IMR-90 (cell line): Measurements from ENCODE around the gene TBC1D22A. TPM values are rescaled to one million over a fixed set of nuclear protein-coding genes. Genes with fewer than 3 reads are reported as not detected.

Experiments used
- ATAC-seq: fragments of 200-7000 bp; cut with Tn5 transposase; 2 replicates; pipeline ENCODE4 v1.9.1; 2020; ENCODE audit warnings: low read depth, mild to moderate bottlenecking, moderate library complexity
- BruUV-seq: library from RNA; stranded (reverse); fragments of 400-500 nt; replicated peaks from 2 replicates; lab custom pipeline; 2021; lab: Mats Ljungman, UMichigan
- CTCF ChIA-PET: fragments of 300-600 bp; formaldehyde crosslinking; extraction: SDS; loops from one replicate; lab custom pipeline; 2021; ENCODE audit warnings: antibody characterized with exemption; lab: Yijun Ruan, JAX
- POLR2A ChIA-PET: fragments of 300-600 bp; sonication (Branson Sonifier 250); formaldehyde crosslinking; loops from one replicate; lab custom pipeline; 2022; ENCODE audit warnings: antibody characterized with exemption; ENCODE audit not compliant: unreplicated experiment; lab: Charles Lee
- DNase-seq: peaks from one replicate; pipeline ENCODE4 v3.0.0; 2013
- H2AFZ ChIP-seq: replicated peaks from 2 replicates; pipeline ENCODE3; 2013; ENCODE audit warnings: low read length, mild to moderate bottlenecking; ENCODE audit not compliant: poor library complexity
- H2AK5ac ChIP-seq: 2 replicates; pipeline ENCODE4 v1.6.1; 2013; ENCODE audit warnings: low read depth, low read length, inconsistent platforms
- H2AK9ac ChIP-seq: replicated peaks from 2 replicates; pipeline ENCODE3; 2013; ENCODE audit warnings: mild to moderate bottlenecking, low read depth, low read length, moderate library complexity; ENCODE audit not compliant: poor library complexity
- H2BK120ac ChIP-seq: 2 replicates; pipeline ENCODE4 v1.6.1; 2013; ENCODE audit warnings: low read depth, low read length, inconsistent platforms
- H2BK15ac ChIP-seq: 3 replicates; pipeline ENCODE4 v1.6.1; 2013; ENCODE audit warnings: low read depth, low read length, inconsistent platforms
- H2BK20ac ChIP-seq: 2 replicates; pipeline ENCODE4 v1.6.1; 2013; ENCODE audit warnings: low read depth, mild to moderate bottlenecking, inconsistent platforms, low read length, moderate library complexity
- H2BK5ac ChIP-seq: 2 replicates; pipeline ENCODE4 v1.6.1; 2013; ENCODE audit warnings: mild to moderate bottlenecking, low read depth, low read length, inconsistent platforms; ENCODE audit not compliant: poor library complexity, severe bottlenecking
- H3K14ac ChIP-seq: replicated peaks from 2 replicates; pipeline ENCODE4 v1.6.1; 2013; ENCODE audit warnings: low read depth, low read length, inconsistent platforms
- H3K18ac ChIP-seq: 2 replicates; pipeline ENCODE4 v1.6.1; 2013; ENCODE audit warnings: low read depth, low read length, control low read depth
- H3K23ac ChIP-seq: 2 replicates; pipeline ENCODE4 v1.6.1; 2013; ENCODE audit warnings: low read depth, low read length, inconsistent platforms
- H3K27ac ChIP-seq: 2 replicates; pipeline ENCODE4 v1.5.1; 2013; ENCODE audit warnings: mild to moderate bottlenecking, control low read depth, low read length; ENCODE audit not compliant: insufficient read depth
- H3K27me3 ChIP-seq: 2 replicates; pipeline ENCODE4 v1.6.1; 2013; ENCODE audit warnings: low read length; ENCODE audit not compliant: control insufficient read depth, insufficient read depth
- H3K36me3 ChIP-seq: 2 replicates; pipeline ENCODE4 v1.6.1; 2013; ENCODE audit warnings: low read length, mixed read lengths; ENCODE audit not compliant: control insufficient read depth, insufficient read depth
- H3K4ac ChIP-seq: 2 replicates; pipeline ENCODE4 v1.6.1; 2013; ENCODE audit warnings: low read depth, low read length, inconsistent platforms
- H3K4me1 ChIP-seq: 2 replicates; pipeline ENCODE4 v1.6.1; 2013; ENCODE audit warnings: low read length, mixed read lengths; ENCODE audit not compliant: control insufficient read depth, insufficient read depth
- H3K4me2 ChIP-seq: 2 replicates; pipeline ENCODE4 v1.6.1; 2013; ENCODE audit warnings: low read depth, mild to moderate bottlenecking, control low read depth, low read length, moderate library complexity
- H3K4me3 ChIP-seq: 2 replicates; pipeline ENCODE4 v1.5.1; 2013; ENCODE audit warnings: low read depth, mild to moderate bottlenecking, control low read depth, low read length, moderate library complexity; ENCODE audit not compliant: insufficient read depth
- H3K56ac ChIP-seq: 2 replicates; pipeline ENCODE4 v1.6.1; 2013; ENCODE audit warnings: low read length, inconsistent platforms; ENCODE audit not compliant: insufficient read depth; ENCODE audit errors: extremely low read depth
- H3K79me1 ChIP-seq, 2 experiments: 2 replicates each; pipeline ENCODE4 v1.6.1; 2013; ENCODE audit warnings: low read length in 2 of 2, inconsistent platforms in 1 of 2, low read depth in 1 of 2
- H3K9ac ChIP-seq: 2 replicates; pipeline ENCODE4 v1.6.1; 2013; ENCODE audit warnings: low read depth, low read length, control low read depth
- H3K9me1 ChIP-seq: 2 replicates; pipeline ENCODE4 v1.6.1; 2013; ENCODE audit warnings: low read length, inconsistent platforms; ENCODE audit not compliant: insufficient read depth
- H3K9me3 ChIP-seq: 2 replicates; pipeline ENCODE4 v1.6.1; 2013; ENCODE audit warnings: low read length; ENCODE audit not compliant: control insufficient read depth, insufficient read depth
- H4K20me1 ChIP-seq: 2 replicates; pipeline ENCODE4 v1.6.1; 2013; ENCODE audit warnings: low read length, inconsistent platforms; ENCODE audit not compliant: insufficient read depth
- H4K5ac ChIP-seq: 2 replicates; pipeline ENCODE4 v1.6.1; 2013; ENCODE audit warnings: mild to moderate bottlenecking, low read depth, low read length, control low read depth
- H4K8ac ChIP-seq, 2 experiments: 2 replicates each; pipeline ENCODE4 v1.6.1; 2013; ENCODE audit warnings: low read depth in 2 of 2, low read length in 2 of 2, control low read depth in 1 of 2, inconsistent platforms in 1 of 2
- H4K91ac ChIP-seq: 2 replicates; pipeline ENCODE4 v1.6.1; 2013; ENCODE audit warnings: low read depth, low read length, inconsistent platforms; ENCODE audit not compliant: insufficient read depth
- CTCF ChIP-seq: conservative IDR thresholded peaks from 2 replicates; pipeline ENCODE4 v1.5.1; 2012; ENCODE audit warnings: mild to moderate bottlenecking, low read depth, low read length, improper control_type of control experiment
- RAD21 ChIP-seq: IDR thresholded peaks from 2 replicates; pipeline ENCODE4 v1.6.1; 2012; ENCODE audit warnings: low read length, improper control_type of control experiment
- WGBS, 2 experiments: methylation state at CpG; one replicate each; pipeline versions ENCODE4 v1.1.5 to v1.1.7; 2013; ENCODE audit warnings: missing lambda C conversion rate in 2 of 2; ENCODE audit not compliant: insufficient read length in 1 of 2; ENCODE audit errors: extremely low coverage in 2 of 2; 5-methylcytosine and 5-hydroxymethylcytosine counted together
- dilution Hi-C: fragments of 300-500 bp; cut with HindIII; formaldehyde crosslinking; loops from one replicate; pipeline ENCODE4 v1.14.3; 2018; ENCODE audit warnings: low sequenced_read_pairs; ENCODE audit not compliant: unreplicated experiment
- in situ Hi-C: fragments of 300-500 bp; cut with MboI; formaldehyde crosslinking; loops from 3 replicates; pipeline ENCODE4 v1.14.3; 2019; ENCODE audit warnings: low sequenced_read_pairs, inconsistent platforms, mixed read lengths
- intact Hi-C: fragments of 100-400 bp; cut with micrococcal nuclease; formaldehyde crosslinking; loops from 2 replicates; pipeline ENCODE4 v1.10.0; 2022
- polyA plus RNA-seq, 3 experiments: library from polyadenylated mRNA; depleted of rRNA; stranded (reverse); fragments of >200 nt; gene quantifications; 2 replicates each; pipeline ENCODE4 v1.2.3, GENCODE V29; 2012; ENCODE audit warnings: low replicate concordance in 1 of 3
- total RNA-seq: library from RNA; depleted of rRNA; stranded (reverse); fragments of >200 nt; gene quantifications from 2 replicates; pipeline ENCODE4 v1.2.3, GENCODE V29; 2012

The TBC1D22A gene
- total and polyA plus RNA-seq, 2 of the 4 experiments (the other 2 are of a cell fraction) = 9.0 to 16.7 TPM

GRCh38 chr22:46996595-46997310 lies 234.3 kb downstream of the TBC1D22A start:
- intact Hi-C loops = no loop called here

More at GRCh38 chr22:46996595-46997310, 234.3 kb downstream of the TBC1D22A start:
- Histone ChIP-seq H3K4me2 (no peak overlapping the region), H3K9ac (no peak overlapping the region), H2AFZ (no peak overlapping the region), H3K9me3 (no peaks in the 10 kb centered on the region), H3K27me3 (no peaks in the 10 kb centered on the region), H3K9me1 (no peaks in the 10 kb centered on the region; the same call in 1 of the 2 replicates), H2AK9ac (no peak overlapping the region), H3K4me1 (no peaks in the 10 kb centered on the region), H3K18ac (no peak overlapping the region), H3K23ac (no peak overlapping the region), H4K20me1 (no peaks in the 10 kb centered on the region), H4K91ac (no peak overlapping the region), H2AK5ac (no peak overlapping the region), H2BK20ac (no peak overlapping the region), H3K4me3 (no peak overlapping the region), H2BK5ac (no peak overlapping the region), H3K79me1 (peaks cover 3 to 4% of the 10 kb centered on the region in 2 experiments; a peak in 1 of 4 replicates), H3K14ac (no peak overlapping the region), H4K5ac (no peak overlapping the region), H2BK15ac (no peak overlapping the region), H3K36me3 (peaks cover 6% of the 10 kb centered on the region), H2BK120ac (no peak overlapping the region), H3K4ac (no peak overlapping the region), H3K27ac (no peak overlapping the region), H4K8ac (no peak overlapping the region), H3K56ac (no peak overlapping the region)
- TF ChIP-seq CTCF (0 out of 2 replicates have a peak, but pooled peaks have one; percentile 9), RAD21 (no peak)
- WGBS, 2 experiments = 96% methylated on average over 4 of the region's 11 CpGs; no CpG with 5 or more reads in 1 of the 2 experiments
- POLR2A ChIA-PET = no interaction called here
- in situ Hi-C loops = no loop called here
- BruUV-seq = no TSS peak
- CTCF ChIA-PET = interaction anchor here (0.9 kb wide), 1 partner anchor 12 kb away, joined by 5 read pairs; no protein-coding TSS in a partner anchor
- dilution Hi-C loops = no loop called here
- DNase-seq = no peak
- no peak for ATAC-seq
